Fibroblast of lung (primary cell): ENCODE data around the gene NPHP4.

Experiments used
- EZH2 ChIP-seq: IDR thresholded peaks from 2 replicates; pipeline ENCODE4 v1.5.1; 2012; ENCODE audit warnings: low read length, control low read depth, mild to moderate bottlenecking; ENCODE audit errors: missing control alignments
- TF ChIP-seq, protein P1 (sequence below), 2 donors: IDR thresholded peaks in 1 of 2; conservative IDR thresholded peaks in 1 of 2; 1 replicate in 1 of 2; 2 replicates in 1 of 2; pipeline ENCODE4 v1.5.1; 2011 to 2012; ENCODE audit warnings: low read length in 2 of 2, control low read depth in 1 of 2, inconsistent platforms in 1 of 2, low read depth in 1 of 2, mild to moderate bottlenecking in 1 of 2

DNA sequence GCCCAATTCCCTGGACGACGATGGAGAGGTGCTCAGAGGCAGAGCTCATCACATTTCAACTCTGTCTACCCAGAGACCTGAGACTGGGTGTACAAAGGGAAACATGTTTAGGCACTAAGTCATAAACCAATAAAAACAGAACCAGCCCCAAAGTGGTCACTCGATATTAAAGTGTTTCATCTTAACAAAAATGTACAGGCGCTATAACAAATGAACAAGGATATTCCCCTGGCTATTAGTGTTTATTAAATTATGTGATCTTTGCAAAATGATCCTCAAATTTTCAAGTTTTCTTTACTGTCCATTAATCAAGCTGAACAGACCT lies 43.6 kb downstream of the NPHP4 start:
- TF ChIP-seq, protein P1, sequence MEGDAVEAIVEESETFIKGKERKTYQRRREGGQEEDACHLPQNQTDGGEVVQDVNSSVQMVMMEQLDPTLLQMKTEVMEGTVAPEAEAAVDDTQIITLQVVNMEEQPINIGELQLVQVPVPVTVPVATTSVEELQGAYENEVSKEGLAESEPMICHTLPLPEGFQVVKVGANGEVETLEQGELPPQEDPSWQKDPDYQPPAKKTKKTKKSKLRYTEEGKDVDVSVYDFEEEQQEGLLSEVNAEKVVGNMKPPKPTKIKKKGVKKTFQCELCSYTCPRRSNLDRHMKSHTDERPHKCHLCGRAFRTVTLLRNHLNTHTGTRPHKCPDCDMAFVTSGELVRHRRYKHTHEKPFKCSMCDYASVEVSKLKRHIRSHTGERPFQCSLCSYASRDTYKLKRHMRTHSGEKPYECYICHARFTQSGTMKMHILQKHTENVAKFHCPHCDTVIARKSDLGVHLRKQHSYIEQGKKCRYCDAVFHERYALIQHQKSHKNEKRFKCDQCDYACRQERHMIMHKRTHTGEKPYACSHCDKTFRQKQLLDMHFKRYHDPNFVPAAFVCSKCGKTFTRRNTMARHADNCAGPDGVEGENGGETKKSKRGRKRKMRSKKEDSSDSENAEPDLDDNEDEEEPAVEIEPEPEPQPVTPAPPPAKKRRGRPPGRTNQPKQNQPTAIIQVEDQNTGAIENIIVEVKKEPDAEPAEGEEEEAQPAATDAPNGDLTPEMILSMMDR (conservative IDR thresholded peaks at IDR 0.05 in 1 of 2, IDR thresholded peaks at IDR 0.05 in 1 of 2; ENCODE audit: low read depth in 1 of 2, low read length in 2 of 2) = no peak
- TF ChIP-seq EZH2 = no peak
